ENCODE results near the gene MDM4.

Gene MDM4

GRCh38 chr1:204506201-204506968, 9.8 kb upstream of the MDM4 start:
- no peaks in the 10 kb centered on the region for H3K79me1 ChIP-seq (ENCODE audit: low read length)
- H4K5ac ChIP-seq (ENCODE audit: low read length): no peak overlapping the region
- H3K4ac ChIP-seq (ENCODE audit: low read depth, low read length): no peak overlapping the region
- no peak overlapping the region for H3K23ac ChIP-seq (ENCODE audit: low read length)
- H3K9ac ChIP-seq (ENCODE audit: low read length): peak overlapping the region; percentile 67
- no peak overlapping the region for H2BK120ac ChIP-seq (ENCODE audit: low read depth, low read length)
- no CpG with 5 or more reads among the region's 27 CpGs for WGBS (ENCODE audit: extremely low coverage, insufficient coverage, low lambda C conversion rate)
- no peak overlapping the region for H3K27ac ChIP-seq (ENCODE audit: low read depth, low read length)
- H3K4me3 ChIP-seq (ENCODE audit: low read length): peak overlapping the region; percentile 44
- H3K27me3 ChIP-seq (ENCODE audit: insufficient read depth, low read length, poor library complexity): no peaks in the 10 kb centered on the region
- no peak overlapping the region for H2BK5ac ChIP-seq (ENCODE audit: low read length)
- peak overlapping the region; percentile 54 for H3K4me2 ChIP-seq (ENCODE audit: low read length)
- H3K4me1 ChIP-seq (ENCODE audit: control insufficient read depth, low read depth, low read length): no peaks in the 10 kb centered on the region
- no peaks in the 10 kb centered on the region for H3K36me3 ChIP-seq (ENCODE audit: control insufficient read depth, insufficient read depth, low read length)
- H3K56ac ChIP-seq (ENCODE audit: low read length): peak overlapping the region; percentile 42
- no peak overlapping the region for H2BK15ac ChIP-seq (replicated peaks; ENCODE audit: low read depth)
- peak; percentile 95 for DNase-seq
- H4K8ac ChIP-seq (ENCODE audit: low read depth, low read length): no peak overlapping the region
- no peak overlapping the region for H3K18ac ChIP-seq (ENCODE audit: low read length)
- H3K79me2 ChIP-seq (ENCODE audit: control insufficient read depth, insufficient read depth, low read length): no peaks in the 10 kb centered on the region
- no peak overlapping the region for H2AK5ac ChIP-seq (ENCODE audit: low read length)

DNA sequence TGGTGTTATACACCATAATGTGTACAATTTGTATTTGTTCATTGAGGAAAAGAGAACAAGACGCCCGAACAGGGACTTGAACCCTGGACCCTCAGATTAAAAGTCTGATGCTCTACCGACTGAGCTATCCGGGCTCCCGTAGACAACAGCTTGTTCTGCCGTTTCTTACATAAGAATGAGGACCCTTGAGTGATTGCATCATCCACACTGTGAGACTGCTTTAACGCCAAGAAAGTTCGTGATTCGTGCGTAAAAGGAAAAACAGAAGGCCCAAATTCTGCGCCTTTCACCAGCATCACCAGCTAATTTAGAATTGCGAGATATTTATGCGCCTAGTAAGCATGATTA, 9.3 kb upstream of the MDM4 start:
- peak overlapping the region; percentile 63 for H3K4me2 ChIP-seq (ENCODE audit: low read length)
- no peak overlapping the region for H2BK15ac ChIP-seq (replicated peaks; ENCODE audit: low read depth)
- no peak overlapping the region for H2AK5ac ChIP-seq (ENCODE audit: low read length)
- H3K56ac ChIP-seq (ENCODE audit: low read length): peak overlapping the region; percentile 95
- H3K4me1 ChIP-seq (ENCODE audit: control insufficient read depth, low read depth, low read length): no peaks in the 10 kb centered on the region
- H4K5ac ChIP-seq (ENCODE audit: low read length): no peak overlapping the region
- no peaks in the 10 kb centered on the region for H3K27me3 ChIP-seq (ENCODE audit: insufficient read depth, low read length, poor library complexity)
- H3K79me2 ChIP-seq (ENCODE audit: control insufficient read depth, insufficient read depth, low read length): no peaks in the 10 kb centered on the region
- no peak overlapping the region for H4K8ac ChIP-seq (ENCODE audit: low read depth, low read length)
- peak overlapping the region; percentile 87 for H3K27ac ChIP-seq (ENCODE audit: low read depth, low read length)
- H3K36me3 ChIP-seq (ENCODE audit: control insufficient read depth, insufficient read depth, low read length): no peaks in the 10 kb centered on the region
- peak; percentile 93 for DNase-seq
- no peak overlapping the region for H3K18ac ChIP-seq (ENCODE audit: low read length)
- peak overlapping the region; percentile 93 for H3K4me3 ChIP-seq (ENCODE audit: low read length)
- no peak overlapping the region for H3K23ac ChIP-seq (ENCODE audit: low read length)
- H3K79me1 ChIP-seq (ENCODE audit: low read length): no peaks in the 10 kb centered on the region
- H2BK5ac ChIP-seq (ENCODE audit: low read length): peak overlapping the region; percentile 87
- peak overlapping the region; percentile 94 for H3K9ac ChIP-seq (ENCODE audit: low read length)
- H3K4ac ChIP-seq (ENCODE audit: low read depth, low read length): no peak overlapping the region
- H2BK120ac ChIP-seq (ENCODE audit: low read depth, low read length): no peak overlapping the region
- WGBS (ENCODE audit: extremely low coverage, insufficient coverage, low lambda C conversion rate): no CpG with 5 or more reads among the region's 13 CpGs

GRCh38 chr1:204507317-204508105, 8.7 kb upstream of the MDM4 start:
- Histone ChIP-seq H3K27ac (ENCODE audit: low read depth, low read length) (peak overlapping the region; percentile 87), H2AK5ac (ENCODE audit: low read length) (no peak overlapping the region), H3K18ac (ENCODE audit: low read length) (peak overlapping the region; percentile 60), H4K5ac (ENCODE audit: low read length) (no peak overlapping the region), H3K56ac (ENCODE audit: low read length) (peak overlapping the region; percentile 95), H4K8ac (ENCODE audit: low read depth, low read length) (no peak overlapping the region), H3K4me2 (ENCODE audit: low read length) (peak overlapping the region; percentile 63), H3K9ac (ENCODE audit: low read length) (peak overlapping the region; percentile 94), H3K79me2 (ENCODE audit: control insufficient read depth, insufficient read depth, low read length) (no peaks in the 10 kb centered on the region), H3K4me3 (ENCODE audit: low read length) (peak overlapping the region; percentile 93), H3K4me1 (ENCODE audit: control insufficient read depth, low read depth, low read length) (no peaks in the 10 kb centered on the region), H2BK5ac (ENCODE audit: low read length) (peak overlapping the region; percentile 87), H2BK120ac (ENCODE audit: low read depth, low read length) (no peak overlapping the region), H3K23ac (ENCODE audit: low read length) (no peak overlapping the region), H3K27me3 (ENCODE audit: insufficient read depth, low read length, poor library complexity) (no peaks in the 10 kb centered on the region), H3K79me1 (ENCODE audit: low read length) (no peaks in the 10 kb centered on the region), H2BK15ac (replicated peaks; ENCODE audit: low read depth) (no peak overlapping the region), H3K4ac (ENCODE audit: low read depth, low read length) (no peak overlapping the region), H3K36me3 (ENCODE audit: control insufficient read depth, insufficient read depth, low read length) (no peaks in the 10 kb centered on the region)
- peak; percentile 94 for DNase-seq
- no CpG with 5 or more reads among the region's 22 CpGs for WGBS (ENCODE audit: extremely low coverage, insufficient coverage, low lambda C conversion rate)

DNA sequence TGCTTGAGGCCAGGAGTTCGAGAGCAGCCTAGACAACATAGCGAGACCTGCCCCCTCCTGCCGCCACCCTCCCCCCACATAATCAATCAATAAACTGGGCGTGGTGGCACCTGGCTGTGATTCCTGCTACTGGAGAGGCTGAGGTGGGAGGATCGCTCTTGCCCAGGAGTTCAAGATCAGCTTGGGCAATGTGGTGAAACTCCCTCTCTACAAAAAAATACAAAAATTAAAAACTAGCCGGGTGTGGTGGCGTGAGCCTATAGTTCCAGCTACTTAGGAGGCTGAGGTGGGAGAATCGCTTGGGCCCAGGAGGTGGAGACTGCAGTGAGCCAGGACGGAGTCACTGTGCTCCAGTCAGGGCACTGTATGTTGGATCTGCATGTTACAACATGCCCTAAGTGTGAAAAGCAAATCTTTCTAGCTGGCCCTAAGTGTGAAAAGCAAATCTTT, 7.0 kb upstream of the MDM4 start:
- Histone ChIP-seq H3K79me1 (ENCODE audit: low read length) (no peaks in the 10 kb centered on the region), H3K9ac (ENCODE audit: low read length) (no peak overlapping the region), H2BK5ac (ENCODE audit: low read length) (no peak overlapping the region), H3K27ac (ENCODE audit: low read depth, low read length) (no peak overlapping the region), H3K79me2 (ENCODE audit: control insufficient read depth, insufficient read depth, low read length) (no peaks in the 10 kb centered on the region), H3K4ac (ENCODE audit: low read depth, low read length) (no peak overlapping the region), H4K8ac (ENCODE audit: low read depth, low read length) (peak overlapping the region; percentile 39), H4K5ac (ENCODE audit: low read length) (no peak overlapping the region), H2AK5ac (ENCODE audit: low read length) (no peak overlapping the region), H3K18ac (ENCODE audit: low read length) (no peak overlapping the region), H3K4me3 (ENCODE audit: low read length) (no peak overlapping the region), H2BK120ac (ENCODE audit: low read depth, low read length) (no peak overlapping the region), H3K27me3 (ENCODE audit: insufficient read depth, low read length, poor library complexity) (no peaks in the 10 kb centered on the region), H3K4me2 (ENCODE audit: low read length) (no peak overlapping the region), H2BK15ac (replicated peaks; ENCODE audit: low read depth) (no peak overlapping the region), H3K4me1 (ENCODE audit: control insufficient read depth, low read depth, low read length) (no peaks in the 10 kb centered on the region), H3K23ac (ENCODE audit: low read length) (no peak overlapping the region), H3K56ac (ENCODE audit: low read length) (no peak overlapping the region), H3K36me3 (ENCODE audit: control insufficient read depth, insufficient read depth, low read length) (no peaks in the 10 kb centered on the region)
- no CpG with 5 or more reads among the region's 9 CpGs for WGBS (ENCODE audit: extremely low coverage, insufficient coverage, low lambda C conversion rate)
- DNase-seq: no peak

- Histone ChIP-seq H2BK120ac (ENCODE audit: low read depth, low read length) (no peak overlapping the region), H3K4me3 (ENCODE audit: low read length) (no peak overlapping the region), H3K18ac (ENCODE audit: low read length) (no peak overlapping the region), H3K36me3 (ENCODE audit: control insufficient read depth, insufficient read depth, low read length) (no peaks in the 10 kb centered on the region), H3K27ac (ENCODE audit: low read depth, low read length) (no peak overlapping the region), H3K9ac (ENCODE audit: low read length) (no peak overlapping the region), H4K5ac (ENCODE audit: low read length) (no peak overlapping the region), H2BK15ac (replicated peaks; ENCODE audit: low read depth) (no peak overlapping the region), H3K27me3 (ENCODE audit: insufficient read depth, low read length, poor library complexity) (no peaks in the 10 kb centered on the region), H3K79me1 (ENCODE audit: low read length) (no peaks in the 10 kb centered on the region), H3K4me1 (ENCODE audit: control insufficient read depth, low read depth, low read length) (no peaks in the 10 kb centered on the region), H3K4ac (ENCODE audit: low read depth, low read length) (no peak overlapping the region), H3K23ac (ENCODE audit: low read length) (no peak overlapping the region), H3K79me2 (ENCODE audit: control insufficient read depth, insufficient read depth, low read length) (no peaks in the 10 kb centered on the region), H3K56ac (ENCODE audit: low read length) (no peak overlapping the region), H2BK5ac (ENCODE audit: low read length) (no peak overlapping the region), H2AK5ac (ENCODE audit: low read length) (no peak overlapping the region), H4K8ac (ENCODE audit: low read depth, low read length) (no peak overlapping the region), H3K4me2 (ENCODE audit: low read length) (no peak overlapping the region)
- DNase-seq: no peak
These were observed 4.8 kb upstream of the MDM4 start for GRCh38 chr1:204511366-204511765.
